Endothelial cell of umbilical vein (primary cell): ENCODE data around the gene TBX1. TPM values are rescaled to one million over a fixed set of nuclear protein-coding genes. Genes with fewer than 3 reads are reported as not detected.

Experiments used
- BruUV-seq: library from RNA; stranded (reverse); fragments of 400-500 nt; replicated peaks from 2 replicates; lab custom pipeline; 2021; lab: Mats Ljungman, UMichigan
- CTCF ChIA-PET: fragments of 300-600, 350-600 bp; sonication (Branson Sonifier 250); formaldehyde crosslinking; loops from one replicate; lab custom pipeline; 2021; ENCODE audit warnings: antibody characterized with exemption, inconsistent platforms; lab: Charles Lee
- POLR2A ChIA-PET: fragments of 300-600, 350-600 bp; sonication (Branson Sonifier 250); formaldehyde crosslinking; loops from one replicate; lab custom pipeline; 2021; ENCODE audit warnings: antibody characterized with exemption, inconsistent platforms; lab: Charles Lee
- DNase-seq: peaks from one replicate; pipeline ENCODE4 v3.0.0-alpha.2; 2011; ENCODE audit warnings: low read depth, low spot score
- FAIRE-seq: peaks from 2 replicates; lab custom pipeline; 2011; peaks lifted over from hg19 to GRCh38; lab: Jason Lieb, UNC
- H2AFZ ChIP-seq: 2 replicates; pipeline ENCODE4 v1.6.0; 2012; ENCODE audit warnings: low read depth, low read length, control low read depth, inconsistent platforms
- H3K27ac ChIP-seq: 2 replicates; pipeline ENCODE4 v1.5.1; 2011; ENCODE audit warnings: low read depth, mild to moderate bottlenecking, control low read depth, low read length, moderate library complexity; ENCODE audit not compliant: insufficient read depth
- H3K27me3 ChIP-seq, 2 experiments: 2 replicates each; pipeline versions ENCODE4 v1.6.0 to v1.6.1; 2011; ENCODE audit warnings: low read length in 2 of 2, mixed read lengths in 1 of 2; ENCODE audit not compliant: control insufficient read depth in 2 of 2, insufficient read depth in 2 of 2
- H3K36me3 ChIP-seq, 2 experiments: 2 replicates in 1 of 2; 3 replicates in 1 of 2; pipeline ENCODE4 v1.5.1; 2011; ENCODE audit warnings: low read length in 2 of 2, mild to moderate bottlenecking in 1 of 2, moderate library complexity in 1 of 2; ENCODE audit not compliant: control insufficient read depth in 2 of 2, insufficient read depth in 2 of 2; ENCODE audit errors: extremely low read depth in 1 of 2
- H3K4me1 ChIP-seq: 3 replicates; pipeline ENCODE4 v1.5.1; 2011; ENCODE audit warnings: mild to moderate bottlenecking, low read length; ENCODE audit not compliant: control insufficient read depth, insufficient read depth; ENCODE audit errors: extremely low read depth
- H3K4me2 ChIP-seq: 2 replicates; pipeline ENCODE4 v1.6.1; 2011; ENCODE audit warnings: low read length, control low read depth, mixed read lengths; ENCODE audit not compliant: insufficient read depth
- H3K4me3 ChIP-seq, 3 experiments: fragments of 200-600 bp in 1 of 3; sonication (generic), shearing (Covaris generic) in 1 of 3; replicated peaks in 1 of 3; 2 replicates each; pipeline ENCODE4 v1.5.1; 2011 to 2016; ENCODE audit warnings: control low read depth in 3 of 3, low read length in 3 of 3, mild to moderate bottlenecking in 2 of 3, inconsistent platforms in 1 of 3, low read depth in 1 of 3, moderate library complexity in 1 of 3; ENCODE audit not compliant: insufficient read depth in 1 of 3
- H3K79me2 ChIP-seq: 2 replicates; pipeline ENCODE4 v1.6.0; 2012; ENCODE audit warnings: low read length, inconsistent platforms; ENCODE audit not compliant: control insufficient read depth, insufficient read depth
- H3K9ac ChIP-seq: replicated peaks from 2 replicates; pipeline ENCODE3; 2011; ENCODE audit warnings: low read length, control low read depth; ENCODE audit not compliant: insufficient read depth; ENCODE audit errors: extremely low read depth
- H3K9me1 ChIP-seq: replicated peaks from 3 replicates; pipeline ENCODE4 v1.6.0; 2011; ENCODE audit warnings: mild to moderate bottlenecking, low read length; ENCODE audit not compliant: control insufficient read depth, insufficient read depth; ENCODE audit errors: extremely low read depth
- H3K9me3 ChIP-seq: replicated peaks from 2 replicates; pipeline ENCODE4 v1.5.1; 2012; ENCODE audit warnings: low read length, inconsistent platforms; ENCODE audit not compliant: control insufficient read depth, insufficient read depth
- H4K20me1 ChIP-seq: replicated peaks from 2 replicates; pipeline ENCODE3; 2011; ENCODE audit warnings: mild to moderate bottlenecking, low read length; ENCODE audit not compliant: control insufficient read depth, insufficient read depth; ENCODE audit errors: extremely low read depth
- CTCF ChIP-seq, 2 donors: IDR thresholded peaks; 1 replicate in 1 of 2; 2 replicates in 1 of 2; pipeline ENCODE4 v1.5.1; 2011; ENCODE audit warnings: low read length in 2 of 2, mild to moderate bottlenecking in 2 of 2, moderate library complexity in 2 of 2, control low read depth in 1 of 2, inconsistent platforms in 1 of 2, low read depth in 1 of 2; ENCODE audit not compliant: insufficient read depth in 1 of 2; ENCODE audit errors: extremely low read depth in 1 of 2
- EZH2 ChIP-seq: IDR thresholded peaks from 2 replicates; pipeline ENCODE4 v1.6.1; 2012; ENCODE audit warnings: borderline replicate concordance, low read depth, mild to moderate bottlenecking, moderate library complexity, low read length, inconsistent platforms; ENCODE audit not compliant: severe bottlenecking
- FOS ChIP-seq: IDR thresholded peaks from 2 replicates; pipeline ENCODE4 v1.6.1; 2011; ENCODE audit warnings: mild to moderate bottlenecking, low read length, moderate library complexity, borderline replicate concordance; ENCODE audit not compliant: insufficient read depth
- GATA2 ChIP-seq: IDR thresholded peaks from 2 replicates; pipeline ENCODE4 v1.7.0; 2011; ENCODE audit warnings: low read depth, mild to moderate bottlenecking, moderate library complexity, mixed read lengths, low read length; ENCODE audit not compliant: insufficient read length, insufficient read depth
- JUN ChIP-seq: IDR thresholded peaks from 2 replicates; pipeline ENCODE4 v1.6.1; 2011; ENCODE audit warnings: borderline replicate concordance, low read depth; ENCODE audit not compliant: insufficient read length, insufficient read depth
- MAX ChIP-seq: IDR thresholded peaks from 2 replicates; pipeline ENCODE4 v1.6.1; 2011; ENCODE audit not compliant: insufficient read depth, insufficient read length
- MYC ChIP-seq: IDR thresholded peaks from one replicate; pipeline ENCODE4 v1.6.1; 2011; ENCODE audit warnings: mild to moderate bottlenecking, low read depth, low read length
- POLR2A ChIP-seq: IDR thresholded peaks from 2 replicates; pipeline ENCODE4 v1.6.1; 2012; ENCODE audit warnings: low read depth, mild to moderate bottlenecking, control low read depth, low read length
- POLR2AphosphoS5 ChIP-seq: IDR thresholded peaks from 2 replicates; pipeline ENCODE4 v1.6.1; 2012; ENCODE audit warnings: low read depth, mild to moderate bottlenecking, control low read depth, low read length, moderate library complexity; ENCODE audit not compliant: insufficient read depth
- dilution Hi-C: fragments of 300-500 bp; cut with MboI; formaldehyde crosslinking; loops from one replicate; pipeline ENCODE4 v1.15.0; 2019; ENCODE audit warnings: low sequenced_read_pairs; ENCODE audit not compliant: extremely low pct_ligation_motif_present
- intact Hi-C: fragments of 100-400 bp; cut with micrococcal nuclease; formaldehyde crosslinking; loops from one replicate; pipeline ENCODE4 v1.10.0; 2022
- polyA plus RNA-seq, 4 experiments: library from polyadenylated mRNA; depleted of rRNA in 3 of 4; stranded (reverse) in 3 of 4; unstranded in 1 of 4; fragments of >200 nt; gene quantifications; 2 replicates each; pipeline versions ENCODE4 v1.2.1 to v1.2.3, GENCODE V29; 2011 to 2012; ENCODE audit warnings: missing spikeins in 1 of 4
- total RNA-seq: library from RNA; stranded (reverse); gene quantifications from 2 replicates; pipeline ENCODE4 v1.2.3, GENCODE V29; 2021

TBX1 gene
- total and polyA plus RNA-seq, 2 donors (not counting 3 experiments of a cell fraction or from before 2014, with no cell fraction given): 11.0 to 30.2 TPM

- Histone ChIP-seq H2AFZ (no peak overlapping the region), H3K36me3 (no peaks in the 10 kb centered on the region), H3K27me3 (no peaks in the 10 kb centered on the region), H3K79me2 (no peaks in the 10 kb centered on the region), H3K4me2 (no peak overlapping the region), H3K4me1 (peaks cover 3% of the 10 kb centered on the region), H3K4me3 (no peak overlapping the region), H3K9ac (no peak overlapping the region), H3K9me3 (no peaks in the 10 kb centered on the region), H4K20me1 (no peaks in the 10 kb centered on the region), H3K9me1 (no peaks in the 10 kb centered on the region), H3K27ac (no peak overlapping the region)
- POLR2A ChIA-PET: no interaction called here
- TF ChIP-seq POLR2AphosphoS5 (no peak), POLR2A (no peak), JUN (no peak), EZH2 (no peak), MYC (no peak), MAX (no peak), FOS (no peak), GATA2 (no peak), CTCF (IDR thresholded peaks at IDR 0.05; ENCODE audit: extremely low read depth in 1 of 2, insufficient read depth in 1 of 2, low read depth in 1 of 2, low read length in 2 of 2) (no peak)
- CTCF ChIA-PET: interaction anchor here (0.9 kb wide), 1 partner anchor 22 kb away, joined by 6 read pairs; no protein-coding TSS in a partner anchor
- FAIRE-seq: no peak
- no TSS peak for BruUV-seq
- intact Hi-C loops (no loop called here), dilution Hi-C loops (no loop called here)
- DNase-seq: no peak
These were observed 25.7 kb upstream of the TBX1 start for GRCh38 chr22:19734837-19735382.
